SK-N-SH (cell line): Measurements from ENCODE around the gene ACCS.

ENCODE experiments used
- CTCF ChIP-seq: fragments of 200-600 bp; sonication (generic); IDR thresholded peaks from 2 replicates; pipeline ENCODE4 v1.6.1; 2017; ENCODE audit warnings: antibody characterized with exemption, mild to moderate bottlenecking, moderate library complexity
- EP300 ChIP-seq, 2 experiments: IDR thresholded peaks; 2 replicates each; pipeline versions ENCODE4 v1.4.0 to v1.6.1; 2012; ENCODE audit warnings: borderline replicate concordance in 1 of 2, low read depth in 1 of 2, low read length in 1 of 2
- EZH2phosphoT487 ChIP-seq: fragments of 200-600 bp; sonication (generic); IDR thresholded peaks from 2 replicates; pipeline ENCODE4 v1.6.1; 2017; ENCODE audit warnings: low read depth, mixed run types, mild to moderate bottlenecking, antibody characterized with exemption, moderate library complexity, borderline replicate concordance
- GABPA ChIP-seq: IDR thresholded peaks from 2 replicates; pipeline ENCODE4 v1.4.0; 2012; ENCODE audit warnings: low read depth, mild to moderate bottlenecking
- MEF2A ChIP-seq: IDR thresholded peaks from 2 replicates; pipeline ENCODE4 v1.4.0; 2012; ENCODE audit warnings: low read depth, borderline replicate concordance
- POLR2AphosphoS5 ChIP-seq: IDR thresholded peaks from 2 replicates; pipeline ENCODE4 v1.6.1; 2012; ENCODE audit warnings: low read depth, low read length
- RAD21 ChIP-seq: IDR thresholded peaks from 2 replicates; pipeline ENCODE4 v1.6.1; 2012; ENCODE audit warnings: mild to moderate bottlenecking, low read length
- TAF1 ChIP-seq: IDR thresholded peaks from 2 replicates; pipeline ENCODE4 v1.6.1; 2012; ENCODE audit warnings: low read depth, mild to moderate bottlenecking, low read length, moderate library complexity, borderline replicate concordance
- TCF12 ChIP-seq: IDR thresholded peaks from 2 replicates; pipeline ENCODE4 v1.4.0; 2012
- YY1 ChIP-seq: IDR thresholded peaks from 2 replicates; pipeline ENCODE4 v1.4.0; 2012; ENCODE audit warnings: low read depth, mild to moderate bottlenecking
- TF ChIP-seq, protein P1 (sequence below): IDR thresholded peaks from 2 replicates; pipeline ENCODE4 v1.6.1; 2012; ENCODE audit warnings: mild to moderate bottlenecking, low read depth, low read length, moderate library complexity

DNA sequence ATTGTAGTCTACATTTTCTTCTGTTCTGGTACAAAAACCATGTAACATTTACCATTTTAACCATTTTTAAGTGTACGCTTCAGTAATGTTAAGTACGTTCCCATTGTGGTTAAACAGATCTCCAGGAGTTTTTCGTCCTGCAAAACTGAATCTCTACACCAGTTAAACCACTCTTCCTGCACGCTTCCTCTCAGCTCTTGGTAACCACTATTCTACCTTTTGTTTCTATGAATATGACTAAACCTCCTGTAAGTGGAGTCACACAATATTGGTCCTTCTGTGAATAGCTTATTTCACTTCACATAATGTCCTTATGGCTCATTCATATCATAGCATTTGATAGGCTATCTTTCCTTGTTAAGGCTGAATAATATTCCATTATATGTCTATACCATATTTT is 22.3 kb downstream of the ACCS start:
- TF ChIP-seq CTCF (no peak), TAF1 (no peak), EZH2phosphoT487 (no peak), YY1 (no peak), GABPA (no peak), RAD21 (no peak), MEF2A (no peak), TCF12 (no peak), EP300 (IDR thresholded peaks at IDR 0.05; ENCODE audit: borderline replicate concordance in 1 of 2, low read depth in 1 of 2, low read length in 1 of 2) (no peak), POLR2AphosphoS5 (no peak)
- TF ChIP-seq, protein P1, sequence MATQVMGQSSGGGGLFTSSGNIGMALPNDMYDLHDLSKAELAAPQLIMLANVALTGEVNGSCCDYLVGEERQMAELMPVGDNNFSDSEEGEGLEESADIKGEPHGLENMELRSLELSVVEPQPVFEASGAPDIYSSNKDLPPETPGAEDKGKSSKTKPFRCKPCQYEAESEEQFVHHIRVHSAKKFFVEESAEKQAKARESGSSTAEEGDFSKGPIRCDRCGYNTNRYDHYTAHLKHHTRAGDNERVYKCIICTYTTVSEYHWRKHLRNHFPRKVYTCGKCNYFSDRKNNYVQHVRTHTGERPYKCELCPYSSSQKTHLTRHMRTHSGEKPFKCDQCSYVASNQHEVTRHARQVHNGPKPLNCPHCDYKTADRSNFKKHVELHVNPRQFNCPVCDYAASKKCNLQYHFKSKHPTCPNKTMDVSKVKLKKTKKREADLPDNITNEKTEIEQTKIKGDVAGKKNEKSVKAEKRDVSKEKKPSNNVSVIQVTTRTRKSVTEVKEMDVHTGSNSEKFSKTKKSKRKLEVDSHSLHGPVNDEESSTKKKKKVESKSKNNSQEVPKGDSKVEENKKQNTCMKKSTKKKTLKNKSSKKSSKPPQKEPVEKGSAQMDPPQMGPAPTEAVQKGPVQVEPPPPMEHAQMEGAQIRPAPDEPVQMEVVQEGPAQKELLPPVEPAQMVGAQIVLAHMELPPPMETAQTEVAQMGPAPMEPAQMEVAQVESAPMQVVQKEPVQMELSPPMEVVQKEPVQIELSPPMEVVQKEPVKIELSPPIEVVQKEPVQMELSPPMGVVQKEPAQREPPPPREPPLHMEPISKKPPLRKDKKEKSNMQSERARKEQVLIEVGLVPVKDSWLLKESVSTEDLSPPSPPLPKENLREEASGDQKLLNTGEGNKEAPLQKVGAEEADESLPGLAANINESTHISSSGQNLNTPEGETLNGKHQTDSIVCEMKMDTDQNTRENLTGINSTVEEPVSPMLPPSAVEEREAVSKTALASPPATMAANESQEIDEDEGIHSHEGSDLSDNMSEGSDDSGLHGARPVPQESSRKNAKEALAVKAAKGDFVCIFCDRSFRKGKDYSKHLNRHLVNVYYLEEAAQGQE, result no peak
